ENCODE data around the gene USP17L5.
"Not testable (repeated sequence)": the region's sequence is repeated elsewhere in the genome, so short reads cannot be mapped to it uniquely, and the experiment has no call there.

- TF ChIP-seq, protein P1, sequence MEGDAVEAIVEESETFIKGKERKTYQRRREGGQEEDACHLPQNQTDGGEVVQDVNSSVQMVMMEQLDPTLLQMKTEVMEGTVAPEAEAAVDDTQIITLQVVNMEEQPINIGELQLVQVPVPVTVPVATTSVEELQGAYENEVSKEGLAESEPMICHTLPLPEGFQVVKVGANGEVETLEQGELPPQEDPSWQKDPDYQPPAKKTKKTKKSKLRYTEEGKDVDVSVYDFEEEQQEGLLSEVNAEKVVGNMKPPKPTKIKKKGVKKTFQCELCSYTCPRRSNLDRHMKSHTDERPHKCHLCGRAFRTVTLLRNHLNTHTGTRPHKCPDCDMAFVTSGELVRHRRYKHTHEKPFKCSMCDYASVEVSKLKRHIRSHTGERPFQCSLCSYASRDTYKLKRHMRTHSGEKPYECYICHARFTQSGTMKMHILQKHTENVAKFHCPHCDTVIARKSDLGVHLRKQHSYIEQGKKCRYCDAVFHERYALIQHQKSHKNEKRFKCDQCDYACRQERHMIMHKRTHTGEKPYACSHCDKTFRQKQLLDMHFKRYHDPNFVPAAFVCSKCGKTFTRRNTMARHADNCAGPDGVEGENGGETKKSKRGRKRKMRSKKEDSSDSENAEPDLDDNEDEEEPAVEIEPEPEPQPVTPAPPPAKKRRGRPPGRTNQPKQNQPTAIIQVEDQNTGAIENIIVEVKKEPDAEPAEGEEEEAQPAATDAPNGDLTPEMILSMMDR (IDR thresholded peaks at IDR 0.05): not testable (repeated sequence)
- TF ChIP-seq POLR2AphosphoS5 (IDR thresholded peaks at IDR 0.05; ENCODE audit: low read depth, low read length): not testable (repeated sequence)
Observed at GRCh38 chr4:9343848-9344247, 4.6 kb downstream of the USP17L5 start, which contains the start of gene USP17L27.

All from Panc1 (cell line).